SK-N-SH (cell line): ENCODE measurements around the gene PSMD3.

Experiments
- CHD2 ChIP-seq: fragments of 150-350 bp; IDR thresholded peaks from 2 replicates; pipeline ENCODE4 v1.6.1; 2018; ENCODE audit warnings: low read length; ENCODE audit not compliant: partially characterized antibody
- CTCF ChIP-seq: fragments of 200-600 bp; sonication (generic); IDR thresholded peaks from 2 replicates; pipeline ENCODE4 v1.6.1; 2017; ENCODE audit warnings: antibody characterized with exemption, mild to moderate bottlenecking, moderate library complexity
- EZH2phosphoT487 ChIP-seq: fragments of 200-600 bp; sonication (generic); IDR thresholded peaks from 2 replicates; pipeline ENCODE4 v1.6.1; 2017; ENCODE audit warnings: low read depth, mixed run types, mild to moderate bottlenecking, antibody characterized with exemption, moderate library complexity, borderline replicate concordance

GRCh38 chr17:39943702-39944392 is 36.8 kb upstream of the PSMD3 start:
- TF ChIP-seq CTCF (no peak), CHD2 (no peak), EZH2phosphoT487 (no peak)
